GM19351 (cell line): ENCODE data around the gene C1QTNF8.
"Not testable (repeated sequence)": the region's sequence is repeated elsewhere in the genome, so short reads cannot be mapped to it uniquely, and the experiment has no call there.

Experiments used
- ATAC-seq: cut with Tn5 transposase; IDR thresholded peaks from one replicate; pipeline ENCODE4 v1.9.1; 2021; ENCODE audit warnings: mild to moderate bottlenecking, moderate library complexity; ENCODE audit not compliant: unreplicated experiment

The C1QTNF8 gene

GRCh38 chr16:1095450-1096168 lies 435 bp downstream of the C1QTNF8 start:
- ATAC-seq: no peak

- no peak for ATAC-seq
Observed at GRCh38 chr16:1094601-1095449, 1.2 kb downstream of the C1QTNF8 start.

GRCh38 chr16:1094124-1094479 lies 1.9 kb downstream of the C1QTNF8 start:
- ATAC-seq: no peak

- no peak for ATAC-seq
Observed at GRCh38 chr16:1093284-1094123, 2.5 kb downstream of the C1QTNF8 start.

- not testable (repeated sequence) for ATAC-seq
Observed at GRCh38 chr16:1092685-1093283, 3.3 kb downstream of the C1QTNF8 start.

- ATAC-seq: no peak
Observed at GRCh38 chr16:1091992-1092552, 4.0 kb downstream of the C1QTNF8 start.

- no peak for ATAC-seq
Observed at GRCh38 chr16:1090620-1091587, 5.1 kb downstream of the C1QTNF8 start.

- ATAC-seq: no peak
Observed at GRCh38 chr16:1089822-1090619, 6.0 kb downstream of the C1QTNF8 start.

GRCh38 chr16:1089439-1089821 lies 6.6 kb downstream of the C1QTNF8 start:
- ATAC-seq: no peak

- no peak for ATAC-seq
Observed at GRCh38 chr16:1088295-1089170, 7.5 kb downstream of the C1QTNF8 start.

GRCh38 chr16:1086443-1086842 lies 9.6 kb downstream of the C1QTNF8 start:
- ATAC-seq: not testable (repeated sequence)

GRCh38 chr16:1084971-1085370 lies 11.1 kb downstream of the C1QTNF8 start:
- ATAC-seq: no peak

- no peak for ATAC-seq
Observed at GRCh38 chr16:1082952-1083675, 12.9 kb downstream of the C1QTNF8 start.

GRCh38 chr16:1082266-1082951 lies 13.6 kb downstream of the C1QTNF8 start:
- ATAC-seq: no peak

- ATAC-seq: no peak
Observed at GRCh38 chr16:1081734-1082265, 14.2 kb downstream of the C1QTNF8 start.
